Measurements from ENCODE around the gene ACER1.

The ACER1 gene

GRCh38 chr19:6268382-6268771 is 65.0 kb downstream of the ACER1 start:
- Histone ChIP-seq H2BK12ac (ENCODE audit: low read length) (no peak overlapping the region), H3K4ac (ENCODE audit: low read depth, low read length) (no peak overlapping the region), H3K4me3 (ENCODE audit: low read depth, low read length) (no peak overlapping the region), H4K91ac (ENCODE audit: low read depth, low read length) (no peak overlapping the region), H2BK120ac (ENCODE audit: insufficient read depth, low read length, poor library complexity) (no peak overlapping the region), H2BK5ac (ENCODE audit: low read depth, low read length, poor library complexity) (no peak overlapping the region), H3K4me2 (ENCODE audit: low read length) (no peak overlapping the region), H3K79me1 (ENCODE audit: low read length) (peaks cover 2% of the 10 kb centered on the region), H3K4me1 (ENCODE audit: control insufficient read depth in 1 of 2, insufficient read depth in 2 of 2, low read length in 2 of 2) (peaks cover 15% of the 10 kb centered on the region in 2 experiments), H4K8ac (ENCODE audit: low read depth, low read length) (no peak overlapping the region), H3K27me3 (ENCODE audit: insufficient read depth, low read length) (no peaks in the 10 kb centered on the region), H3K18ac (ENCODE audit: low read length) (no peak overlapping the region), H2AK5ac (ENCODE audit: low read length) (no peak overlapping the region), H4K12ac (ENCODE audit: low read depth, low read length) (no peak overlapping the region), H3K79me2 (ENCODE audit: control insufficient read depth, insufficient read depth, low read length, poor library complexity) (peaks cover 10% of the 10 kb centered on the region), H3K27ac (ENCODE audit: low read depth, low read length) (no peak overlapping the region), H3K9me3 (ENCODE audit: insufficient read depth, low read depth, low read length) (no peaks in the 10 kb centered on the region), H3K14ac (ENCODE audit: low read length) (no peak overlapping the region), H3K9ac (ENCODE audit: low read length) (no peak overlapping the region), H2AFZ (ENCODE audit: insufficient read depth, low read length, poor library complexity) (no peak overlapping the region), H3K23ac (ENCODE audit: low read length) (no peak overlapping the region), H3K36me3 (ENCODE audit: control insufficient read depth in 1 of 2, insufficient read depth in 2 of 2, low read length in 2 of 2) (peaks cover 40% of the 10 kb centered on the region in 2 experiments)
- no peak for DNase-seq
- no CpG with 5 or more reads among the region's 4 CpGs for WGBS (ENCODE audit: extremely low coverage, insufficient coverage, insufficient read length)

GRCh38 chr19:6267552-6268381 is 65.6 kb downstream of the ACER1 start:
- H2BK120ac ChIP-seq (ENCODE audit: insufficient read depth, low read length, poor library complexity), result no peak overlapping the region
- peaks cover 9% of the 10 kb centered on the region for H3K79me2 ChIP-seq (ENCODE audit: control insufficient read depth, insufficient read depth, low read length, poor library complexity)
- no peak overlapping the region for H2AFZ ChIP-seq (ENCODE audit: insufficient read depth, low read length, poor library complexity)
- H3K14ac ChIP-seq (ENCODE audit: low read length), result no peak overlapping the region
- H3K9me3 ChIP-seq (ENCODE audit: insufficient read depth, low read depth, low read length), result no peaks in the 10 kb centered on the region
- no peak overlapping the region for H4K91ac ChIP-seq (ENCODE audit: low read depth, low read length)
- no peak overlapping the region for H3K4ac ChIP-seq (ENCODE audit: low read depth, low read length)
- H3K36me3 ChIP-seq (ENCODE audit: control insufficient read depth in 1 of 2, insufficient read depth in 2 of 2, low read length in 2 of 2), result peaks cover 43 to 44% of the 10 kb centered on the region in 2 experiments
- H2AK5ac ChIP-seq (ENCODE audit: low read length), result no peak overlapping the region
- no peak overlapping the region for H2BK12ac ChIP-seq (ENCODE audit: low read length)
- no peak overlapping the region for H3K18ac ChIP-seq (ENCODE audit: low read length)
- no peaks in the 10 kb centered on the region for H3K27me3 ChIP-seq (ENCODE audit: insufficient read depth, low read length)
- WGBS (ENCODE audit: extremely low coverage, insufficient coverage, insufficient read length), result no CpG with 5 or more reads among the region's 17 CpGs
- H3K4me2 ChIP-seq (ENCODE audit: low read length), result no peak overlapping the region
- no peak overlapping the region for H3K23ac ChIP-seq (ENCODE audit: low read length)
- no peak overlapping the region for H4K12ac ChIP-seq (ENCODE audit: low read depth, low read length)
- no peak overlapping the region for H3K9ac ChIP-seq (ENCODE audit: low read length)
- H2BK5ac ChIP-seq (ENCODE audit: low read depth, low read length, poor library complexity), result no peak overlapping the region
- peaks cover 9% of the 10 kb centered on the region in 2 experiments for H3K4me1 ChIP-seq (ENCODE audit: control insufficient read depth in 1 of 2, insufficient read depth in 2 of 2, low read length in 2 of 2)
- no peak overlapping the region for H4K8ac ChIP-seq (ENCODE audit: low read depth, low read length)
- H3K4me3 ChIP-seq (ENCODE audit: low read depth, low read length), result no peak overlapping the region
- peaks cover 2% of the 10 kb centered on the region for H3K79me1 ChIP-seq (ENCODE audit: low read length)
- no peak overlapping the region for H3K27ac ChIP-seq (ENCODE audit: low read depth, low read length)
- DNase-seq, result no peak

- H4K8ac ChIP-seq (ENCODE audit: low read depth, low read length), result no peak overlapping the region
- H3K79me1 ChIP-seq (ENCODE audit: low read length), result no peaks in the 10 kb centered on the region
- H2AFZ ChIP-seq (ENCODE audit: insufficient read depth, low read length, poor library complexity), result no peak overlapping the region
- no peaks in the 10 kb centered on the region for H3K9me3 ChIP-seq (ENCODE audit: insufficient read depth, low read depth, low read length)
- H3K27me3 ChIP-seq (ENCODE audit: insufficient read depth, low read length), result no peaks in the 10 kb centered on the region
- H3K4me2 ChIP-seq (ENCODE audit: low read length), result no peak overlapping the region
- WGBS (ENCODE audit: extremely low coverage, insufficient coverage, insufficient read length), result no CpG with 5 or more reads among the region's 4 CpGs
- no peak overlapping the region for H3K4me3 ChIP-seq (ENCODE audit: low read depth, low read length)
- H2BK120ac ChIP-seq (ENCODE audit: insufficient read depth, low read length, poor library complexity), result no peak overlapping the region
- H2AK5ac ChIP-seq (ENCODE audit: low read length), result no peak overlapping the region
- no peak overlapping the region for H3K27ac ChIP-seq (ENCODE audit: low read depth, low read length)
- no peak overlapping the region for H3K23ac ChIP-seq (ENCODE audit: low read length)
- H2BK5ac ChIP-seq (ENCODE audit: low read depth, low read length, poor library complexity), result no peak overlapping the region
- H3K36me3 ChIP-seq (ENCODE audit: control insufficient read depth in 1 of 2, insufficient read depth in 2 of 2, low read length in 2 of 2), result peaks cover 57% of the 10 kb centered on the region in 2 experiments
- peaks cover 0 to 4% of the 10 kb centered on the region in 2 experiments for H3K4me1 ChIP-seq (ENCODE audit: control insufficient read depth in 1 of 2, insufficient read depth in 2 of 2, low read length in 2 of 2)
- no peak overlapping the region for H3K18ac ChIP-seq (ENCODE audit: low read length)
- H4K12ac ChIP-seq (ENCODE audit: low read depth, low read length), result no peak overlapping the region
- H2BK12ac ChIP-seq (ENCODE audit: low read length), result no peak overlapping the region
- no peak overlapping the region for H3K4ac ChIP-seq (ENCODE audit: low read depth, low read length)
- no peaks in the 10 kb centered on the region for H3K79me2 ChIP-seq (ENCODE audit: control insufficient read depth, insufficient read depth, low read length, poor library complexity)
- H3K9ac ChIP-seq (ENCODE audit: low read length), result no peak overlapping the region
- no peak overlapping the region for H3K14ac ChIP-seq (ENCODE audit: low read length)
- no peak overlapping the region for H4K91ac ChIP-seq (ENCODE audit: low read depth, low read length)
- no peak for DNase-seq
Measured at GRCh38 chr19:6264803-6265202, 68.6 kb downstream of the ACER1 start.

- Histone ChIP-seq H3K4me2 (ENCODE audit: low read length) (no peak overlapping the region), H3K4me3 (ENCODE audit: low read depth, low read length) (no peak overlapping the region), H3K27ac (ENCODE audit: low read depth, low read length) (no peak overlapping the region), H3K27me3 (ENCODE audit: insufficient read depth, low read length) (no peaks in the 10 kb centered on the region), H3K23ac (ENCODE audit: low read length) (no peak overlapping the region), H2AK5ac (ENCODE audit: low read length) (no peak overlapping the region), H3K18ac (ENCODE audit: low read length) (no peak overlapping the region), H3K9me3 (ENCODE audit: insufficient read depth, low read depth, low read length) (no peaks in the 10 kb centered on the region), H2BK5ac (ENCODE audit: low read depth, low read length, poor library complexity) (no peak overlapping the region), H2BK120ac (ENCODE audit: insufficient read depth, low read length, poor library complexity) (no peak overlapping the region), H3K9ac (ENCODE audit: low read length) (no peak overlapping the region), H2AFZ (ENCODE audit: insufficient read depth, low read length, poor library complexity) (no peak overlapping the region), H3K79me1 (ENCODE audit: low read length) (no peaks in the 10 kb centered on the region), H3K4me1 (ENCODE audit: control insufficient read depth in 1 of 2, insufficient read depth in 2 of 2, low read length in 2 of 2) (peaks cover 0 to 4% of the 10 kb centered on the region in 2 experiments), H3K4ac (ENCODE audit: low read depth, low read length) (no peak overlapping the region), H4K91ac (ENCODE audit: low read depth, low read length) (no peak overlapping the region), H2BK12ac (ENCODE audit: low read length) (no peak overlapping the region), H4K8ac (ENCODE audit: low read depth, low read length) (no peak overlapping the region), H3K36me3 (ENCODE audit: control insufficient read depth in 1 of 2, insufficient read depth in 2 of 2, low read length in 2 of 2) (peaks cover 55% of the 10 kb centered on the region in 2 experiments), H3K14ac (ENCODE audit: low read length) (no peak overlapping the region), H3K79me2 (ENCODE audit: control insufficient read depth, insufficient read depth, low read length, poor library complexity) (no peaks in the 10 kb centered on the region), H4K12ac (ENCODE audit: low read depth, low read length) (no peak overlapping the region)
- DNase-seq, result no peak
- no CpG with 5 or more reads among the region's 18 CpGs for WGBS (ENCODE audit: extremely low coverage, insufficient coverage, insufficient read length)
Measured at GRCh38 chr19:6263735-6264444, 69.5 kb downstream of the ACER1 start.

Data from trophoblast cell (in vitro differentiated cells and primary cell).